Astrocyte of the cerebellum (primary cell): ENCODE data around the gene NFIX.
A peak's percentile ranks its signal among the peaks of the same experiment; 100 is the strongest.

Experiments
- DNase-seq: peaks from one replicate; pipeline ENCODE4 v3.0.0-alpha.2; 2011; ENCODE audit warnings: low read depth
- H3K4me3 ChIP-seq: 2 replicates; pipeline ENCODE4 v1.5.1; 2011; ENCODE audit warnings: mild to moderate bottlenecking, low read depth, low read length, moderate library complexity
- CTCF ChIP-seq: IDR thresholded peaks from 2 replicates; pipeline ENCODE4 v1.5.1; 2012; ENCODE audit warnings: low read length, low read depth, moderate library complexity, mild to moderate bottlenecking; ENCODE audit errors: missing control alignments
- in situ Hi-C: cut with HindIII; loops from 2 replicates; pipeline ENCODE4 v1.10.0; 2017; ENCODE audit warnings: low sequenced_read_pairs

NFIX gene

GRCh38 chr19:12994701-12995595 is at the start of gene NFIX:
Gene NFIX, plus strand, starts transcription at chr19:12995475. Its CDS starts 363 bp downstream, at chr19:12995838.
- DNase-seq, result no peak
- TF ChIP-seq CTCF, result no peak
- peak within 1 kb of the TSS; percentile 86 for H3K4me3 ChIP-seq
- in situ Hi-C loops, result no loop called here

GRCh38 chr19:12945479-12946091 is 49.7 kb upstream of the NFIX start, which contains the start of gene RAD23A:
Gene RAD23A, plus strand, starts transcription at chr19:12945862. Its CDS starts 87 bp downstream, at chr19:12945949.
- DNase-seq, result peak; percentile 96
- no peak for TF ChIP-seq CTCF
- in situ Hi-C loops, result no loop called here

GRCh38 chr19:12946092-12946721 is 49.1 kb upstream of the NFIX start:
- TF ChIP-seq CTCF, result no peak
- in situ Hi-C loops, result no loop called here
- peak overlapping the region; percentile 72 for H3K4me3 ChIP-seq
- DNase-seq, result peak; percentile 58

More at GRCh38 chr19:12945479-12946091, 49.7 kb upstream of the NFIX start, which contains the start of gene RAD23A:
- peak within 1 kb of the TSS; percentile 72 for H3K4me3 ChIP-seq

GRCh38 chr19:12946731-12947496 is 48.4 kb upstream of the NFIX start:
- peak overlapping the region; percentile 72 for H3K4me3 ChIP-seq
- TF ChIP-seq CTCF, result no peak
- DNase-seq, result no peak
- in situ Hi-C loops, result no loop called here

- no peak for DNase-seq
- H3K4me3 ChIP-seq, result no peak overlapping the region
- no peak for TF ChIP-seq CTCF
- in situ Hi-C loops, result no loop called here
These were observed 47.3 kb upstream of the NFIX start for GRCh38 chr19:12947702-12948611.
